Measurements from ENCODE around the gene NDUFB3.
"Not testable (repeated sequence)": the region's sequence is repeated elsewhere in the genome, so short reads cannot be mapped to it uniquely, and the experiment has no call there.

GRCh38 chr2:201063516-201063915 is 8.3 kb upstream of the NDUFB3 start:
- TF ChIP-seq, protein P1, sequence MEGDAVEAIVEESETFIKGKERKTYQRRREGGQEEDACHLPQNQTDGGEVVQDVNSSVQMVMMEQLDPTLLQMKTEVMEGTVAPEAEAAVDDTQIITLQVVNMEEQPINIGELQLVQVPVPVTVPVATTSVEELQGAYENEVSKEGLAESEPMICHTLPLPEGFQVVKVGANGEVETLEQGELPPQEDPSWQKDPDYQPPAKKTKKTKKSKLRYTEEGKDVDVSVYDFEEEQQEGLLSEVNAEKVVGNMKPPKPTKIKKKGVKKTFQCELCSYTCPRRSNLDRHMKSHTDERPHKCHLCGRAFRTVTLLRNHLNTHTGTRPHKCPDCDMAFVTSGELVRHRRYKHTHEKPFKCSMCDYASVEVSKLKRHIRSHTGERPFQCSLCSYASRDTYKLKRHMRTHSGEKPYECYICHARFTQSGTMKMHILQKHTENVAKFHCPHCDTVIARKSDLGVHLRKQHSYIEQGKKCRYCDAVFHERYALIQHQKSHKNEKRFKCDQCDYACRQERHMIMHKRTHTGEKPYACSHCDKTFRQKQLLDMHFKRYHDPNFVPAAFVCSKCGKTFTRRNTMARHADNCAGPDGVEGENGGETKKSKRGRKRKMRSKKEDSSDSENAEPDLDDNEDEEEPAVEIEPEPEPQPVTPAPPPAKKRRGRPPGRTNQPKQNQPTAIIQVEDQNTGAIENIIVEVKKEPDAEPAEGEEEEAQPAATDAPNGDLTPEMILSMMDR (IDR thresholded peaks at IDR 0.05; ENCODE audit: borderline replicate concordance, extremely low read depth, low read length, poor library complexity, severe bottlenecking) = not testable (repeated sequence)
- TF ChIP-seq EZH2 (IDR thresholded peaks at IDR 0.05; ENCODE audit: borderline replicate concordance, low read depth, low read length, severe bottlenecking) = not testable (repeated sequence)
